ENCODE results near the gene ZNF512.

GRCh38 chr2:27606611-27607010 is 23.8 kb downstream of the ZNF512 start:
- no peak for TF ChIP-seq CTCF (IDR thresholded peaks at IDR 0.05)
- TF ChIP-seq FOXJ3 (CRISPR knock-in tag; IDR thresholded peaks at IDR 0.05; ENCODE audit: borderline replicate concordance), result no peak
- no peak for TF ChIP-seq USF1 (CRISPR knock-in tag; IDR thresholded peaks at IDR 0.05)
- TF ChIP-seq USF2 (CRISPR knock-in tag; IDR thresholded peaks at IDR 0.05), result no peak
- TF ChIP-seq ZNF138 (CRISPR knock-in tag; conservative IDR thresholded peaks at IDR 0.05), result no peak
- no peak for TF ChIP-seq E2F5 (CRISPR knock-in tag; IDR thresholded peaks at IDR 0.05)
- TF ChIP-seq TCF7 (CRISPR knock-in tag; IDR thresholded peaks at IDR 0.05; ENCODE audit: low read depth), result no peak
- no peak for TF ChIP-seq ESRRA (CRISPR knock-in tag; IDR thresholded peaks at IDR 0.05; ENCODE audit: borderline replicate concordance)
- no peak for TF ChIP-seq ELF4 (CRISPR knock-in tag; IDR thresholded peaks at IDR 0.05; ENCODE audit: low read depth)
- no peak for TF ChIP-seq ATF2 (CRISPR knock-in tag; IDR thresholded peaks at IDR 0.05; ENCODE audit: borderline replicate concordance, low read depth)
- no peak for TF ChIP-seq CREB1 (CRISPR knock-in tag; IDR thresholded peaks at IDR 0.05)
- TF ChIP-seq GABPB1 (CRISPR knock-in tag; IDR thresholded peaks at IDR 0.05), result no peak
- TF ChIP-seq, protein P1, sequence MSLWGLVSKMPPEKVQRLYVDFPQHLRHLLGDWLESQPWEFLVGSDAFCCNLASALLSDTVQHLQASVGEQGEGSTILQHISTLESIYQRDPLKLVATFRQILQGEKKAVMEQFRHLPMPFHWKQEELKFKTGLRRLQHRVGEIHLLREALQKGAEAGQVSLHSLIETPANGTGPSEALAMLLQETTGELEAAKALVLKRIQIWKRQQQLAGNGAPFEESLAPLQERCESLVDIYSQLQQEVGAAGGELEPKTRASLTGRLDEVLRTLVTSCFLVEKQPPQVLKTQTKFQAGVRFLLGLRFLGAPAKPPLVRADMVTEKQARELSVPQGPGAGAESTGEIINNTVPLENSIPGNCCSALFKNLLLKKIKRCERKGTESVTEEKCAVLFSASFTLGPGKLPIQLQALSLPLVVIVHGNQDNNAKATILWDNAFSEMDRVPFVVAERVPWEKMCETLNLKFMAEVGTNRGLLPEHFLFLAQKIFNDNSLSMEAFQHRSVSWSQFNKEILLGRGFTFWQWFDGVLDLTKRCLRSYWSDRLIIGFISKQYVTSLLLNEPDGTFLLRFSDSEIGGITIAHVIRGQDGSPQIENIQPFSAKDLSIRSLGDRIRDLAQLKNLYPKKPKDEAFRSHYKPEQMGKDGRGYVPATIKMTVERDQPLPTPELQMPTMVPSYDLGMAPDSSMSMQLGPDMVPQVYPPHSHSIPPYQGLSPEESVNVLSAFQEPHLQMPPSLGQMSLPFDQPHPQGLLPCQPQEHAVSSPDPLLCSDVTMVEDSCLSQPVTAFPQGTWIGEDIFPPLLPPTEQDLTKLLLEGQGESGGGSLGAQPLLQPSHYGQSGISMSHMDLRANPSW (CRISPR knock-in tag; conservative IDR thresholded peaks at IDR 0.05; ENCODE audit: low read depth), result no peak
- no peak for TF ChIP-seq SP1 (CRISPR knock-in tag; conservative IDR thresholded peaks at IDR 0.05)

All from WTC11 (cell line).